ENCODE data around the gene DLEC1.

- TF ChIP-seq CTCF (conservative IDR thresholded peaks at IDR 0.05; ENCODE audit: low read depth, low read length): no peak
- no peak for TF ChIP-seq MAFK (IDR thresholded peaks at IDR 0.05; ENCODE audit: low read depth, low read length)
- TF ChIP-seq FOS (IDR thresholded peaks at IDR 0.05; ENCODE audit: low read depth, low read length): no peak
- no peak for TF ChIP-seq POLR2A (IDR thresholded peaks at IDR 0.05; ENCODE audit: low read depth, low read length)
- TF ChIP-seq RCOR1 (IDR thresholded peaks at IDR 0.05; ENCODE audit: insufficient replicate concordance, low read length): no peak
- TF ChIP-seq USF2 (IDR thresholded peaks at IDR 0.05; ENCODE audit: low read depth, low read length): no peak
- no peak for TF ChIP-seq MXI1 (IDR thresholded peaks at IDR 0.05; ENCODE audit: borderline replicate concordance, low read depth, low read length)
- TF ChIP-seq MAZ (IDR thresholded peaks at IDR 0.05; ENCODE audit: borderline replicate concordance, low read depth, low read length): no peak
- no peak for TF ChIP-seq SMC3 (IDR thresholded peaks at IDR 0.05; ENCODE audit: low read depth, low read length)
- TF ChIP-seq NFE2L2 (IDR thresholded peaks at IDR 0.05; ENCODE audit: low read depth, low read length): no peak
- TF ChIP-seq RAD21 (IDR thresholded peaks at IDR 0.05; ENCODE audit: low read length): no peak
- no peak for TF ChIP-seq ELK1 (IDR thresholded peaks at IDR 0.05; ENCODE audit: borderline replicate concordance, low read depth, low read length)
- no peak for TF ChIP-seq BHLHE40 (IDR thresholded peaks at IDR 0.05; ENCODE audit: low read depth, low read length)
Measured at GRCh38 chr3:37993460-37993819, 45.6 kb upstream of the DLEC1 start.
